Stimulated activated CD4-positive, alpha-beta T cell treated with anti-CD3 and anti-CD28 coated beads, TNF-alpha, amount 100 ng/mL, for 4 hours (primary cell): ENCODE results near the gene PIM1.
"Not testable (repeated sequence)": the region's sequence is repeated elsewhere in the genome, so short reads cannot be mapped to it uniquely, and the experiment has no call there.

Experiments used
- DNase-seq, 3 experiments: peaks; one replicate each; pipeline ENCODE4 v3.0.0-alpha.2; 2020; ENCODE audit warnings: low read depth in 3 of 3

PIM1 gene

GRCh38 chr6:37169496-37170272 lies at the start of gene PIM1:
Gene PIM1 (plus strand): TSS chr6:37170152. CDS start chr6:37170576, 424 bp downstream.
- DNase-seq = peak; percentile 99

- DNase-seq = no peak
These were observed 48.4 kb upstream of the PIM1 start for GRCh38 chr6:37121556-37121955.

DNA sequence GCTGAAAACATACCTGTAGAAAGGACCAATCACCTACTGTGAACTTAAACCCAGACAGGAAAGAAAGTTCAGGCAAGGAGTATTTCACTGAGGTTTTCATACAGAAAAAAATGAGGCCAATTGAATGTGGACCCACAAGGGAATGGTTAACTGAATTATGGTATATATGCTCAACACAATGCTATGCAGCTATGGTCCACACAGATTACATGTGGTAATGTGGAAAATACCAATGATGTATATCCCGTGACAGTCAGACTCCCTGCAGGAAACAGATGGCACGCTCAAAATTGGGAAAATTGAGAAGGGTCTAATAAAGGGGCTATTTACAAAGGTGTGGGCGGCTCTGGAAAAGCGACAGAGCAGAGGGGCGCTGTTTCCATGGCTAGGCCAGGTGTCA lies 47.1 kb upstream of the PIM1 start:
- no peak for DNase-seq

- no peak for DNase-seq
These were observed 45.8 kb upstream of the PIM1 start for GRCh38 chr6:37123957-37124729.

DNA sequence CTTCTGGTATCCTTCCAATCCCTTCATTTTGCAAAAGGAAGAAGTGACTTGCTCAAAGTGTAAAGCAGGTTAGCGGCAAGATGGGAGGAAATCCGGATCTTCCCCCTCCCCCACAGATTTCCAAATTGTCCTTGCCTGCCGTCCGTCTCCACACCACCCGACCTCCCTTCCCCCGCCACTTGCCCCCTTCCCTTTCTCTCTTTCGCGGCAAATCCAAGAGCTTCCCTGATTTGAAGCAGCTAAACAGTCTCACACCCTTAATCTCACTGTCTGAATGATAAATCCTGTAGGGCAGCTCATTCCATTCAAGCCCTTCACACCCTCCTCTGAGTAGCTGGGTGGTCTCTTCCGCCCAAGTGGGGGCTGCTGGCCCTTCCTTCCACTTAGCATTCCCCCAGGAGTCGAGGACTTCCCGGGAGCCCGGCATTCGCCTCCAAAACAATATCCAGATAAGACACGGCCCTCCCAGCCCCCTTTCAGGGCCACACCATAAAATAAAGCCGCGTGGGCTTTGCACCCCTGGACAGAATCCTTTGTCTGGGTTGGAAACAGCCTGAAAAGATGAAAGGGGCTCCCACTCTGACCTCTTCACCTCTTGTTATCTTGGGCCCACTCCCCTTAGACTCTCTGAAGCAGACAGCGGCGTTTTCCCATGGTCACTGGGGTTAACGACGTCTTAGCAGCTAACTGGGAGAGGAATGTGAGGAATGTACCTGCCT lies 44.0 kb upstream of the PIM1 start:
- no peak for DNase-seq

- no peak for DNase-seq
These were observed 43.4 kb upstream of the PIM1 start for GRCh38 chr6:37126493-37126958.

DNA sequence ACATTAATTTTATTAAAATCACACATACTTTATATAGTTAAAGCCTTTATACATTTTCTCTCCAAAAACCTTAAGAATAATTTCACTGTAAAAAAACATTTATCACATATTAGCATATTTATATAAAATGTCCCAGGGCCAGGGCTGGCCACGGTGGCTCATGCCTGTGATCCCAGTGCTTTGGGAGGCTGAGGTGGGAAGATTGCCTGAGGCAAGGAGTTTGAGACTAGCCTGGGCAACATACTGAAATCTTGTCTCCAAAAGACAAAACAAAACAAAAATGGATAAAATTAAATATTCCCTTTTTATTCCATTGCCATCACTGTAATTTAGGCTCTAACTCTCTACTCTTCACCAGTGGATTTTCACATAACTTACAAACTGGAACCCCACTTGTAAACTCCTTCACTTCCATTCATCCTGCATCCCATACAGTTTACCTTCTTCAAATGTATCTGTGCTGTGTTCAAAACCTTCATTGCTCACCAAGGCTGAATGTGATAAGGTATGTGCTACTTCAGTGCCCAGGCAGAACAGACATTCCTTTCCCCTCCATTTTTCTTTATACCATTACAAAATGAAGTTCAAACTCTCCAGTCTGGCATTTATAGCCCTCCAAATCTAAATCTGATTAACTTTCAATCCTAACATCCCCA lies 42.9 kb upstream of the PIM1 start:
- DNase-seq = no peak

GRCh38 chr6:37127961-37128862 lies 41.7 kb upstream of the PIM1 start:
- DNase-seq = no peak

DNA sequence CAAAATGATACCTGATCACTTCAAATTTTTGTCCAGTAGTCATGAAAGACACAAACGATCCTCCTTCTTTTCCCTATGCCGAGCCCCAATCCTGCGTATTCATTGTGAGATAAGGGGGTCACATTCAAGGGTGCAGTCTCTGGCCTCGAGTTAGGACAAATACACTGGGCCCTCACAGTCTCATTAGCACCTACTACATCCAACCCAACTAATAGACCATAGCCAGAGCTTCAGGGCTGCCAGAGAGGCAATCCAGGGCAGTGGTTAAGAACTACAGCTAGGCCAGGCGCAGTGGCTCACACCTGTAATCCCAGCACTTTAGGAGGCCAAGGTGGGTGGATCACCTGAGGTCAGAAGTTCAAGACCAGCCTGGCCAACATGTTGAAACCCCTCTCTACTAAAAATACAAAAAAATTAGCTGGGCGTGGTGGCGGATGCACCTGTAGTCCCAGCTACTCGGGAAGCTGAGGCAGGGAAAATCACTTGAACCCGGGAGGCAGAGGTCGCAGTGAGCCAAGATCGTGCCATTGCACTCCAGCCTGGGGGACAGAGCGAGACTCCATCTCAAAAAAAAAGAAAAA lies 41.0 kb upstream of the PIM1 start:
- not testable (repeated sequence) for DNase-seq

- DNase-seq = no peak
These were observed 40.4 kb upstream of the PIM1 start for GRCh38 chr6:37129566-37129965.

GRCh38 chr6:37130704-37131103 lies 39.2 kb upstream of the PIM1 start:
- no peak for DNase-seq

DNA sequence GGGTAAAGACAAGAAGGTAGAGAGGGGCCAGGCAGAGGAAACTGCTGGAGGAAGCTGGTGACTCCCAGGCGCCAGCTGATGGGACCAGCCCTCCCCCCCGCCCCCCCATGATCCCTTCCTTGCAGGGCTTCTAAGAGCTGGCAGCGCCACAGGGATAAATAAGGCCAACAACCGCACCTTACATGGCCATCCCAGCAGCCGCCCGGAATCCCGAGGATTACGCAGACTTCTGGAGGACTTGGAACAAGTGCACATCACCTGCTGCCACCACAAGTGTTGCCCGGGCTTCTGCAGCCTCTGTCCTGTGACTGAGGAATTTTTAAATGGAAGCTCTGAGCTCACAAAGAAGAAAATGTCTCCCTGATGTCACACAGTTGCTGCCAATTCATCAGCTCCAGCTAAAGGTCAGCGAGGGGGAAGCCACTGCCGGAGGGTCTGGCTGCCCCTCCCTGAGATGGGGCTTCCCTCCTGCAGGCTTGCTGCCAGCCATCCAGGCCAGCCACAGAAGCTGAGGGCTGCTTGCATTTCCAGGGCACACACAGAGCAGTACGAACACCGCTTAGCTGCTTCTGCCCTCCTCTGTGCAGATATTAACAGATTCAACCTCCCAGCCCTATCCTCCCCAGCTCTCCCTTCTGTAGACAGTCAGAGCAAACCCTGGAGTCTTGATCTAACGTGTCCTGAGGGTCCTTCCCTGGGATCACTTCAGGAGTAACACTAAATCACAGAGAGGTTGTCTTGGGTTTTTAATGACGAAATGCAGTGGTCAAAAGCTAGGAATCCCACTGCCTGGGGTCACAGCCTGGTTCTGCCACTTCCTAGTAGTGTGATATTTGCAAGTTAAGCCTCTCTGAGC lies 38.6 kb upstream of the PIM1 start:
- no peak for DNase-seq

DNA sequence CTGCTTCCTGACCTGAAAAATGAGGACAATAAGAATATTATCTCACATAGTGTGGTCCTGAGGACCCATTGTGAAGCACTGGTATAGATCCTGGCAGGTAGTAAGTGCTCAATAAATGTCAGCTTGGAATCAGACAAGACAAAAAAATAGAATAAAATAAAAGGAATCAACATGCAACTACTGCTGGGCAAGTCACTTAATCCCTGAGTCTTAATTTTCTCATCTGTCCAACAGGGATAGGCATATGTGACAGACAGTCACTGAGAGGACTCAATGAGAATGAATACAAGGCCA lies 38.0 kb upstream of the PIM1 start:
- DNase-seq = no peak

GRCh38 chr6:37134036-37134395 lies 35.9 kb upstream of the PIM1 start:
- no peak for DNase-seq

DNA sequence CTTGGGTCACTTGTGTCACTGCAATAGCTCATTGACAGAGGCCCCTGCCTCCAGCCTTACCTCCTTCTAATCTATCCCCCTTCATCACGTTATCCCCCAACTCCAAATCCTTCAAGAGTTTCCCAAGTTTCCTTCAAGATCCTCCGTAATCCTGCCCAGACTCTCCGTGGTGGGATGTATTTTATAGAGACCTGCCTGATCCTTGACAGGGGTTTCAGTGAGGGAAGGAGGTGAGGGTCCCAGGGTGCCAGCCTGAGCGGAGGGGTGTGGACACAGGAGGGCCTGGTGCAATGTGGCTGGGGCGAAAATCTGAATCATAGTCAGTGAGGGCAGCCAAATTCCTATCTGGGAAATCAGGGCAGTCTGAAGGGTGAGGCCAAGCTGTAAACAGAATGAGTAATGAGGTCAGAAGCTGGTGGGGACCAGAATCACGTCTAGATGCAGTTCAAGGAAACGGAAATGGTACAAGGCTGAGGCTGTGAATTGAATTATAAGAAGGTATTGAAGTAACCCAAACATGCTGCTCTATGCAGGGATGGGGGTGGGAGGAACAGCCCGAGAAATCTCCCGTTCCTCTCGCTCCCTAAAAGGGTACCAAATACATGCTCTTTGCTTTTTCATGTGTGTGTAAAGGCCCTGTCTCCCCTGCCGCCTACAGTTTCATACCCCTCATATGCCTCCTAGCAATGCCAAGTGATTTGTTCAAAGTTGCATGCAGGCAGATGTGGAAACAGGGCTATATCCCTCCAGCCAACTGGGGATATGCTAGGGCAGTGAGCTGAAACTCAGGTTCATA lies 35.4 kb upstream of the PIM1 start:
- no peak for DNase-seq

DNA sequence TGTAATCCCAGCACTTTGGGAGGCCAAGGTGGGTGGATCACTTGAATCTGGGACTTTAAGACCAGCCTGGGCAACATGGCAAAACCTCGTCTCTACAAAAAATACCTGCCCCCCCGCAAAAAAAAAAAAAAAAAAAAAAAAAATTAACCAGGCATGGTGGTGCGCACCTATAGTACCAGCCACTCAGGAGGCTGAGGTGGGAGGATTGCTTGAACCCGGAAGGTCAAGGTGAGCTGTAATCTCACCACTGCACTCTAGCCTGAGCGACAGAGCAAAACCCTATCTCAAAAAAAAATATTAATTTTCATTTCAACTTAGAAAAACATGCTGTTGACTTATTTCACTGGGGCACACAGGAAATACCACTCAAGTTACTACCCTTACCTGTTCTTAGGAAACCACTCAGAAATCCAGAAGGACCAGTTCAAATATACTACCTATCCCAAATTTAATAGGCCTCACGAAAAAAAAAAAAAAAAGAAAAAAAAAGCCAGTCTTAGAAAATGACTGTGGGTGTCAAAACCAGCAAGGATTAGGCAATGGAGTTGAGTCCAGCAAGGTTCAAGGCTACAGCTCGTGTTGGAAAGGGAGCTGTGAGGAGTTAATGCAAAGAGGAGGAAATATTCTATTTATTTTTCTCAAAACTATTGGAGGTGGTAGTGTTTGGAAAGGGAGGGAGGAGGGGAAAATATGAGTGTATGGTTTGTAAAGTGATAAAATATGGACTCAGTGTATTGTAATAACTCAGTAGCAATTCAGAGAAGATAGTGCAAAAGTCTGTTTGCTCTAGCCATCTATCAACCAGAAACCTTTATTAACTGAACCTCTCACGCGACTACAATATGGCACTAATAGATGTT lies 33.9 kb upstream of the PIM1 start:
- DNase-seq = no peak

DNA sequence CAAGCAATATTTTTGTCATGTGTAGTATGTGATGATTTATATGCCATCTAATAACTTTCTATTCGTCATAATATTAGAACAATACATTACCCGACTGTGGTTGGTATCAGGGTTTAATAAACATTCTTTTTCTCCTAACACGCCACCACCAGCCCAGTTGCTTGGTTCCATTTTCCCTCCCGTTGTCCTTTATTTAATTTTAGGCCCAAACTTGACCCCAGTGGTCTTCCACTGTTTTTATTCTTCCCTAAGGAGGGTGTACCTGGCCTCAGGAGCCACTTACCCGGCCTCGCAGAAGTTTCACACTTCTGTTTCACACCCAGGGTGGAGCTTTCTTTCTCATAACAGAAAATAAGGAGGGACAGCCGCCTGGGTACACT lies 33.1 kb upstream of the PIM1 start:
- DNase-seq = no peak
